ENCODE results near the gene NOSIP. TPM values are rescaled to one million over a fixed set of nuclear protein-coding genes. Genes with fewer than 3 reads are reported as not detected.

The NOSIP gene
- total RNA-seq, 1 donor from 2014 or later: 105 TPM

GRCh38 chr19:49507803-49508494 lies 72.4 kb downstream of the NOSIP start:
- DNase-seq (ENCODE audit: low read depth in 2 of 2): no peak

GRCh38 chr19:49506575-49507105 lies 73.7 kb downstream of the NOSIP start:
- peak; percentile 61 to 77 for DNase-seq (ENCODE audit: low read depth in 2 of 2)

Other genes starting within 250 kb of the NOSIP start
- not detected in 2 replicates for gene CD37, start 245.2 kb downstream of the NOSIP start, total RNA-seq
- gene TEAD2, start 218.1 kb downstream of the NOSIP start, total RNA-seq: 51.4 and 57.1 TPM in 2 replicates
- gene DKKL1, start 216.7 kb downstream of the NOSIP start, total RNA-seq: 0.22 and 0.40 TPM in 2 replicates
- not detected in 2 replicates for gene KASH5, start 192.3 kb downstream of the NOSIP start, total RNA-seq
- not detected in 2 replicates for gene PTH2, start 157.1 kb downstream of the NOSIP start, total RNA-seq
- gene GFY, start 155.2 kb downstream of the NOSIP start, total RNA-seq: not detected in 2 replicates
- gene SLC17A7, start 139.0 kb downstream of the NOSIP start, total RNA-seq: under 0.01 and 0.20 TPM in 2 replicates
- 115 and 140 TPM in 2 replicates for gene PIH1D1, start 128.7 kb downstream of the NOSIP start, total RNA-seq
- 32.3 and 49.6 TPM in 2 replicates for gene ALDH16A1, start 127.3 kb downstream of the NOSIP start, total RNA-seq
- gene FLT3LG, start 106.3 kb downstream of the NOSIP start, total RNA-seq: 0.79 and 0.87 TPM in 2 replicates
- gene RPL13A, start 92.9 kb downstream of the NOSIP start, total RNA-seq: 3,685 and 3,947 TPM in 2 replicates
- gene RPS11, start 84.1 kb downstream of the NOSIP start, total RNA-seq: 2,677 and 3,620 TPM in 2 replicates
- 72.6 and 193 TPM in 2 replicates for gene FCGRT, start 67.9 kb downstream of the NOSIP start, total RNA-seq
- 6.3 and 13.3 TPM in 2 replicates for gene RCN3, start 52.6 kb downstream of the NOSIP start, total RNA-seq
- 4.6 and 12.5 TPM in 2 replicates for gene PRRG2, start 760 bp upstream of the NOSIP start, total RNA-seq
- gene PRR12, start 10.6 kb upstream of the NOSIP start, total RNA-seq: 1.1 and 2.0 TPM in 2 replicates
- 18.1 and 18.3 TPM in 2 replicates for gene RRAS, start 59.6 kb upstream of the NOSIP start, total RNA-seq
- 5.0 and 6.3 TPM in 2 replicates for gene SCAF1, start 61.7 kb upstream of the NOSIP start, total RNA-seq
- 26.8 and 43.1 TPM in 2 replicates for gene IRF3, start 85.3 kb upstream of the NOSIP start, total RNA-seq
- 3.4 and 4.8 TPM in 2 replicates for gene BCL2L12, start 85.4 kb upstream of the NOSIP start, total RNA-seq
- gene PRMT1, start 96.7 kb upstream of the NOSIP start, total RNA-seq: 257 and 308 TPM in 2 replicates
- 0.22 and 0.40 TPM in 2 replicates for gene ADM5, start 109.0 kb upstream of the NOSIP start, total RNA-seq
- 14.1 and 14.4 TPM in 2 replicates for gene CPT1C, start 110.6 kb upstream of the NOSIP start, total RNA-seq
- under 0.01 TPM in 2 replicates for gene TSKS, start 182.8 kb upstream of the NOSIP start, total RNA-seq
- gene AP2A1, start 186.4 kb upstream of the NOSIP start, total RNA-seq: 37.1 and 41.6 TPM in 2 replicates
- gene FUZ, start 232.7 kb upstream of the NOSIP start, total RNA-seq: 11.6 and 14.3 TPM in 2 replicates
- 7.6 and 9.9 TPM in 2 replicates for gene MED25, start 237.7 kb upstream of the NOSIP start, total RNA-seq